ENCODE data around the gene EIF4G1.
A peak's percentile ranks its signal among the peaks of the same experiment; 100 is the strongest.
"Not testable (repeated sequence)": the region's sequence is repeated elsewhere in the genome, so short reads cannot be mapped to it uniquely, and the experiment has no call there.

Gene EIF4G1

DNA sequence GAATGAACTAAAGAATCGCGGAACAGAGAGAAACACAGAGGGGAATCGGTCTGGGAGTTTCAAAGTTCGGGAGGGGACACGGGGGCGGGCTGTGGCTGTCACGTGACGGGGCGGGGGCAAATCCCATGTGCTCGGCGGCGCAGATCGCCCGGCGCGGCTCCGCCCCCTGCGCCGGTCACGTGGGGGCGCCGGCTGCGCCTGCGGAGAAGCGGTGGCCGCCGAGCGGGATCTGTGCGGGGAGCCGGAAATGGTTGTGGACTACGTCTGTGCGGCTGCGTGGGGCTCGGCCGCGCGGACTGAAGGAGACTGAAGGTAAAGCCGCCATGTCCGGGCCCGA, at the start of gene EIF4G1:
EIF4G1 (plus strand) TSS at position 244 of the 337 bp plus-strand sequence. CDS start 1,191 bp downstream, outside the sequence.
- peak; percentile 95 for DNase-seq

DNA sequence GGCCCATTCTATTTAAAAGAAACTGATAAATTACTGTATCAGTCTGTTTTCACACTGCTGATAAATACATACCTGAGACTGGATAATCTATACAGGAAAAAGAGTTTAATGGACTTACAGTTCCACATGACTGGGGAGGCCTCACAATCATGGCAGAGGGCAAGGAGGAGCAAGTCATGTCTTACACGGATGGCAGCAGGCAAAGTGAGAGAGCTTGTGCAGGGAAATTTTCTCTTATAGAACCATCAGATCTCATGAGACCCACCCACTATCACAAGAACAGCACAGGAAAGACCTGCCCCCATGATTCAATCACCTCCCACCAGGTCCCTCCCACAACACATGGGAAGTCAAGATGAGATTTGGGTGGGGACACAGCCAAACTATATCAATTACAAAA, 47.2 kb upstream of the EIF4G1 start:
- DNase-seq: not testable (repeated sequence)

- DNase-seq: no peak
These were observed 42.1 kb upstream of the EIF4G1 start for GRCh38 chr3:184272269-184272668.

GRCh38 chr3:184275381-184275701, 39.1 kb upstream of the EIF4G1 start:
- DNase-seq: no peak

- peak; percentile 36 for DNase-seq
These were observed 38.2 kb upstream of the EIF4G1 start, which contains the start of gene ECE2 for GRCh38 chr3:184275961-184276910. ECE2 (plus strand) TSS chr3:184276022; CDS start chr3:184276154, 132 bp downstream.

GRCh38 chr3:184277366-184277765, 37.0 kb upstream of the EIF4G1 start:
- DNase-seq: peak; percentile 17

- no peak for DNase-seq
These were observed 31.5 kb upstream of the EIF4G1 start for GRCh38 chr3:184282941-184283340.

DNA sequence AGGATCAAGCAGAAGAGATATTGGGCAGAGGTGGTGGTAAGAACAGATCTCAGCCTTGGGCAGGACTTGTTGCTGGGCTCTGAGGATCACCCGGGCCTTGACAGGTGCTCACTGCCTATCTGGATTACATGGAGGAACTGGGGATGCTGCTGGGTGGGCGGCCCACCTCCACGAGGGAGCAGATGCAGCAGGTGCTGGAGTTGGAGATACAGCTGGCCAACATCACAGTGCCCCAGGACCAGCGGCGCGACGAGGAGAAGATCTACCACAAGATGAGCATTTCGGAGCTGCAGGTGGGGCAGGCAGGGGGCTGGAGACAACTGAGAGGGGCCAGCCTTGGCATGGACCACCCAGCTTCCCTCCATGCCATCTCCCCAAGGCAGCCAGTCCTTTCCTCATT, 30.7 kb upstream of the EIF4G1 start:
- no peak for DNase-seq

DNA sequence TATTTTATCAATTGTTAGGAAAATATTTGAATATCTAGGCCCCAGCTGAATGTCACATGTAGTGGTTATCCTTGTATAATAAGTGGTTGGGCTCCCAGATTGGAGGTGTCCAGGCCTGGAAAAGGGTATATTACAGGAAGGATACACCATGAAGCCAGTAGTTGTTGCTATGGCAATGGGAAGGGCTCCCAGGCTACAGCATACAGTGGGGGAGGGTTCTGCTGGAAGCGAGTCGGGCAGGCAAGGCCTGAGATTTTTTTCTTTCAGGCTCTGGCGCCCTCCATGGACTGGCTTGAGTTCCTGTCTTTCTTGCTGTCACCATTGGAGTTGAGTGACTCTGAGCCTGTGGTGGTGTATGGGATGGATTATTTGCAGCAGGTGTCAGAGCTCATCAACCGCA, 29.7 kb upstream of the EIF4G1 start:
- peak; percentile 74 for DNase-seq

GRCh38 chr3:184289426-184289938, 24.9 kb upstream of the EIF4G1 start:
- DNase-seq: peak; percentile 56

GRCh38 chr3:184290331-184290730, 24.1 kb upstream of the EIF4G1 start:
- no peak for DNase-seq

DNA sequence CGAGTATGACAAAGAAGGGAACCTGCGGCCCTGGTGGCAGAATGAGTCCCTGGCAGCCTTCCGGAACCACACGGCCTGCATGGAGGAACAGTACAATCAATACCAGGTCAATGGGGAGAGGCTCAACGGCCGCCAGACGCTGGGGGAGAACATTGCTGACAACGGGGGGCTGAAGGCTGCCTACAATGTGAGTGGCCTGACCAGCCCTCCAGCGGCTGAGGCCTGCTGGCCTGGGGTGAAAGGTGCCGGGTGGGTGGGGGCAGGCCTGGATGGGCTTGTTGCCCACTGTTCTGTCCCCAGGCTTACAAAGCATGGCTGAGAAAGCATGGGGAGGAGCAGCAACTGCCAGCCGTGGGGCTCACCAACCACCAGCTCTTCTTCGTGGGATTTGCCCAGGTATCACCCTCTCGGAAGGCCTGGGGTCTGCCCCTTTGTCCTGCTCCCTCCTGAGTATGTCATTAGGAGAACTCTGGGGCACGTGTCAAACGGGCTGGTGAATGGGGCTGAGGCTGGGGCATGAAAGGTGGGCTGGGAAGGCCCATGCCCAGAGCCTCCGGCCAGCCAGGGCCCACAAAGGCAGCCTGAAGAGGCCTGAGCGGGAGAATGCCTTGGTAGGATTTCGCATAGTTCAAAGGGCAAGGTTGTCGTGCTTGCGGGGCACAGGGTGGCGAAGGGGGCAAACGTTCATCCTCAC, 23.2 kb upstream of the EIF4G1 start:
- DNase-seq: no peak

DNA sequence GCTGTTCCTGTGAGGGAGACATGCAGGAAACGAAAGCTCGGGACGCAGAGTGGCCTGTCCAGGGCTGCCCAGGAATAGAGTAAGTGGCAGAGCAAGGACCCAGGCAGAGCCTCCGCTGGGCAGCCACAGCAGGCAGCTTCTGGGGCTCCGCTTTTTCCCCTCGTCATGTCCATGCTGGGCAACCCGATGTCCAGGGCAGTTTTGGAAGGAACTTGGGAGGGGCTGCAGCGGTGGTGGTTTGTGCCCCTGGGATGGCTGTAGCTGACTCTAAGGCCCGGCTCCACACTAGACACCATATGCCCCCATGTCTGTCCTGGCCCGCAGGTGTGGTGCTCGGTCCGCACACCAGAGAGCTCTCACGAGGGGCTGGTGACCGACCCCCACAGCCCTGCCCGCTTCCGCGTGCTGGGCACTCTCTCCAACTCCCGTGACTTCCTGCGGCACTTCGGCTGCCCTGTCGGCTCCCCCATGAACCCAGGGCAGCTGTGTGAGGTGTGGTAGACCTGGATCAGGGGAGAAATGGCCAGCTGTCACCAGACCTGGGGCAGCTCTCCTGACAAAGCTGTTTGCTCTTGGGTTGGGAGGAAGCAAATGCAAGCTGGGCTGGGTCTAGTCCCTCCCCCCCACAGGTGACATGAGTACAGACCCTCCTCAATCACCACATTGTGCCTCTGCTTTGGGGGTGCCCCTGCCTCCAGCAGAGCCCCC, 22.5 kb upstream of the EIF4G1 start:
- no peak for DNase-seq

- no peak for DNase-seq
These were observed 18.6 kb upstream of the EIF4G1 start for GRCh38 chr3:184295771-184296170.

- DNase-seq: no peak
These were observed 17.8 kb upstream of the EIF4G1 start for GRCh38 chr3:184296616-184297015.

- DNase-seq: peak; percentile 100
These were observed 15.5 kb upstream of the EIF4G1 start, which contains the start of gene PSMD2 for GRCh38 chr3:184298759-184299487. PSMD2 (plus strand) TSS chr3:184299241; CDS start chr3:184299267, 26 bp downstream.

- DNase-seq: no peak
These were observed 14.7 kb upstream of the EIF4G1 start for GRCh38 chr3:184299488-184300377.

DNA sequence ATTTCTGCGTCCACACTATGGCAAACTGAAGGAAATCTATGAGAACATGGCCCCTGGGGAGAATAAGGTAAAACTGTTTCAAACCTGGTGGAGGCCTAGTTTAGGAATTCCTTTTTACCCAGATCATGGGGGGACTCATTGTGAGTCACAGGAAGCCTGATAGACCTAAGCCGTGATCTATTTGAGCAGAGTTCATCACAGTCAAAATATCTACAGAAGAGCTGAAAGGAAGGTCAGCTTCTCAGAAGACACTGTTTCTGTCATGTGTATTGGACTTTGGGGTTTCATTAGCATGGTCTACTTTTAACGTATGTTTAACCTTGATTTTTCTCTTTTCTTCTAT, 14.1 kb upstream of the EIF4G1 start:
- DNase-seq: no peak

DNA sequence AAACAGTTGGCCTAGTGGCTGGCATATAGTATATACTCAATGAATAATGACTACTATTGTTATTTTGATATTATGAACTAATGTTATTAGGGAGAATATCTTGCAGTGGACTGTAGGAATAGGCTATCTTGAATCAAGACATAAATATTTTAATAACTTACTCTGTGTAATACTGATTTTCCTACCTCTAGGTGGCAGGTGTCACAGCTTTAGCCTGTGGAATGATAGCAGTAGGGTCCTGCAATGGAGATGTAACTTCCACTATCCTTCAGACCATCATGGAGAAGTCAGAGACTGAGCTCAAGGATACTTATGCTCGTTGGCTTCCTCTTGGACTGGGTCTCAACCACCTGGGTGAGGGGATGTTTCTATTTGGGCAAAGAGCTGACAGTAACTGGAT, 8.8 kb upstream of the EIF4G1 start:
- DNase-seq: no peak

DNA sequence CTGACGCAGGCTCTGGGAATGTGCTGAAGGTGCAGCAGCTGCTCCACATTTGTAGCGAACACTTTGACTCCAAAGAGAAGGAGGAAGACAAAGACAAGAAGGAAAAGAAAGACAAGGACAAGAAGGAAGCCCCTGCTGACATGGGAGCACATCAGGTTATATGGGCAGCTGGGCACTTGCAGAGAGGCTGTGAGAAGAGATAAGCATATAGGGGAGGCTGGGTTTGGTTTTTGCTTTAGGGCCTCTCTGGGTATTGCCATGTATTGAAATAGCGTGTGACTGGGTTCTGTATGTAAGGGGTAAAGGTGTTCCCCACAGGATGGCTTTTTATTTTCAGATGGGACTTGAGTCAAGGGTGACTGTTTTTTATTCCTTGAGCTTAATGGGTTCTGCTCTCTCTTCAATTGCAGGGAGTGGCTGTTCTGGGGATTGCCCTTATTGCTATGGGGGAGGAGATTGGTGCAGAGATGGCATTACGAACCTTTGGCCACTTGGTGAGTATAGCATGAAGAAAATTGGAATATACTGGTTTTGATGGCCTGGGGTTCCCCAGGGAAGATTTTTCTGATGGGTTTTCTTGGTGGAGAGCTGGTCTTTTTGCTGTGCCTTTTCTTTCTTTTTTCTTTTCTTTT, 7.9 kb upstream of the EIF4G1 start:
- DNase-seq: no peak

DNA sequence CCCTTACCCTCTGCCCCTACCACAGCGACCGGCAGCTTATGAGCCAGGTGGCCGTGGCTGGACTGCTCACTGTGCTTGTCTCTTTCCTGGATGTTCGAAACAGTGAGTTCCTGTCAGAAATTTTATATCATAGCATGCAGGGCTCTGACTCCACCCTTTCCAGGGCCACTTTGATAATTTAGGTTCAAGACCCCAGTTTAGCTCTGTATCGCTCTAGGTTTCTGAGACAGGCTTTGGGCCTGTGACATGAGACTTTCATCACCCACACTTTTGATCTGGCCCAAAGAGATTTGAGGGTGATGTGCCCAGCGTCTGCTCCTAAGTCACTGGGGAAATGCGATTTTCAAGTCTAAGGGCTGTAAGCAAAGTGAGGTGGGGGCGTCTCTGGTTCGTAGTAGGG, 6.5 kb upstream of the EIF4G1 start:
- DNase-seq: no peak

Measured in right forelimb (tissue), 1 donor.